IMR-90 (cell line): Measurements from ENCODE around the gene ILK. TPM values are rescaled to one million over a fixed set of nuclear protein-coding genes. Genes with fewer than 3 reads are reported as not detected.

Experiments
- ATAC-seq: fragments of 200-7000 bp; cut with Tn5 transposase; 2 replicates; pipeline ENCODE4 v1.9.1; 2020; ENCODE audit warnings: low read depth, mild to moderate bottlenecking, moderate library complexity
- BruUV-seq: library from RNA; stranded (reverse); fragments of 400-500 nt; replicated peaks from 2 replicates; lab custom pipeline; 2021; lab: Mats Ljungman, UMichigan
- CTCF ChIA-PET: fragments of 300-600 bp; formaldehyde crosslinking; extraction: SDS; loops from one replicate; lab custom pipeline; 2021; ENCODE audit warnings: antibody characterized with exemption; lab: Yijun Ruan, JAX
- POLR2A ChIA-PET: fragments of 300-600 bp; sonication (Branson Sonifier 250); formaldehyde crosslinking; loops from one replicate; lab custom pipeline; 2022; ENCODE audit warnings: antibody characterized with exemption; ENCODE audit not compliant: unreplicated experiment; lab: Charles Lee
- DNase-seq: peaks from one replicate; pipeline ENCODE4 v3.0.0; 2013
- H2AFZ ChIP-seq: replicated peaks from 2 replicates; pipeline ENCODE3; 2013; ENCODE audit warnings: low read length, mild to moderate bottlenecking; ENCODE audit not compliant: poor library complexity
- H2AK5ac ChIP-seq: 2 replicates; pipeline ENCODE4 v1.6.1; 2013; ENCODE audit warnings: low read depth, low read length, inconsistent platforms
- H2AK9ac ChIP-seq: replicated peaks from 2 replicates; pipeline ENCODE3; 2013; ENCODE audit warnings: mild to moderate bottlenecking, low read depth, low read length, moderate library complexity; ENCODE audit not compliant: poor library complexity
- H2BK120ac ChIP-seq: 2 replicates; pipeline ENCODE4 v1.6.1; 2013; ENCODE audit warnings: low read depth, low read length, inconsistent platforms
- H2BK15ac ChIP-seq: 3 replicates; pipeline ENCODE4 v1.6.1; 2013; ENCODE audit warnings: low read depth, low read length, inconsistent platforms
- H2BK20ac ChIP-seq: 2 replicates; pipeline ENCODE4 v1.6.1; 2013; ENCODE audit warnings: low read depth, mild to moderate bottlenecking, inconsistent platforms, low read length, moderate library complexity
- H2BK5ac ChIP-seq: 2 replicates; pipeline ENCODE4 v1.6.1; 2013; ENCODE audit warnings: mild to moderate bottlenecking, low read depth, low read length, inconsistent platforms; ENCODE audit not compliant: poor library complexity, severe bottlenecking
- H3K14ac ChIP-seq: replicated peaks from 2 replicates; pipeline ENCODE4 v1.6.1; 2013; ENCODE audit warnings: low read depth, low read length, inconsistent platforms
- H3K18ac ChIP-seq: 2 replicates; pipeline ENCODE4 v1.6.1; 2013; ENCODE audit warnings: low read depth, low read length, control low read depth
- H3K23ac ChIP-seq: 2 replicates; pipeline ENCODE4 v1.6.1; 2013; ENCODE audit warnings: low read depth, low read length, inconsistent platforms
- H3K27ac ChIP-seq: 2 replicates; pipeline ENCODE4 v1.5.1; 2013; ENCODE audit warnings: mild to moderate bottlenecking, control low read depth, low read length; ENCODE audit not compliant: insufficient read depth
- H3K27me3 ChIP-seq: 2 replicates; pipeline ENCODE4 v1.6.1; 2013; ENCODE audit warnings: low read length; ENCODE audit not compliant: control insufficient read depth, insufficient read depth
- H3K36me3 ChIP-seq: 2 replicates; pipeline ENCODE4 v1.6.1; 2013; ENCODE audit warnings: low read length, mixed read lengths; ENCODE audit not compliant: control insufficient read depth, insufficient read depth
- H3K4ac ChIP-seq: 2 replicates; pipeline ENCODE4 v1.6.1; 2013; ENCODE audit warnings: low read depth, low read length, inconsistent platforms
- H3K4me1 ChIP-seq: 2 replicates; pipeline ENCODE4 v1.6.1; 2013; ENCODE audit warnings: low read length, mixed read lengths; ENCODE audit not compliant: control insufficient read depth, insufficient read depth
- H3K4me2 ChIP-seq: 2 replicates; pipeline ENCODE4 v1.6.1; 2013; ENCODE audit warnings: low read depth, mild to moderate bottlenecking, control low read depth, low read length, moderate library complexity
- H3K4me3 ChIP-seq: 2 replicates; pipeline ENCODE4 v1.5.1; 2013; ENCODE audit warnings: low read depth, mild to moderate bottlenecking, control low read depth, low read length, moderate library complexity; ENCODE audit not compliant: insufficient read depth
- H3K56ac ChIP-seq: 2 replicates; pipeline ENCODE4 v1.6.1; 2013; ENCODE audit warnings: low read length, inconsistent platforms; ENCODE audit not compliant: insufficient read depth; ENCODE audit errors: extremely low read depth
- H3K79me1 ChIP-seq, 2 experiments: 2 replicates each; pipeline ENCODE4 v1.6.1; 2013; ENCODE audit warnings: low read length in 2 of 2, inconsistent platforms in 1 of 2, low read depth in 1 of 2
- H3K9ac ChIP-seq: 2 replicates; pipeline ENCODE4 v1.6.1; 2013; ENCODE audit warnings: low read depth, low read length, control low read depth
- H3K9me1 ChIP-seq: 2 replicates; pipeline ENCODE4 v1.6.1; 2013; ENCODE audit warnings: low read length, inconsistent platforms; ENCODE audit not compliant: insufficient read depth
- H3K9me3 ChIP-seq: 2 replicates; pipeline ENCODE4 v1.6.1; 2013; ENCODE audit warnings: low read length; ENCODE audit not compliant: control insufficient read depth, insufficient read depth
- H4K20me1 ChIP-seq: 2 replicates; pipeline ENCODE4 v1.6.1; 2013; ENCODE audit warnings: low read length, inconsistent platforms; ENCODE audit not compliant: insufficient read depth
- H4K5ac ChIP-seq: 2 replicates; pipeline ENCODE4 v1.6.1; 2013; ENCODE audit warnings: mild to moderate bottlenecking, low read depth, low read length, control low read depth
- H4K8ac ChIP-seq, 2 experiments: 2 replicates each; pipeline ENCODE4 v1.6.1; 2013; ENCODE audit warnings: low read depth in 2 of 2, low read length in 2 of 2, control low read depth in 1 of 2, inconsistent platforms in 1 of 2
- H4K91ac ChIP-seq: 2 replicates; pipeline ENCODE4 v1.6.1; 2013; ENCODE audit warnings: low read depth, low read length, inconsistent platforms; ENCODE audit not compliant: insufficient read depth
- CEBPB ChIP-seq: IDR thresholded peaks from 2 replicates; pipeline ENCODE4 v1.6.1; 2012; ENCODE audit warnings: low read depth, low read length, improper control_type of control experiment
- CTCF ChIP-seq: conservative IDR thresholded peaks from 2 replicates; pipeline ENCODE4 v1.5.1; 2012; ENCODE audit warnings: mild to moderate bottlenecking, low read depth, low read length, improper control_type of control experiment
- ELK1 ChIP-seq: fragments of 150-350 bp; IDR thresholded peaks from 2 replicates; pipeline ENCODE4 v1.6.1; 2016; ENCODE audit warnings: low read depth, mild to moderate bottlenecking, low read length, moderate library complexity, borderline replicate concordance
- MAZ ChIP-seq: IDR thresholded peaks from 2 replicates; pipeline ENCODE4 v1.6.1; 2012; ENCODE audit warnings: low read depth, mild to moderate bottlenecking, low read length, improper control_type of control experiment, moderate library complexity, borderline replicate concordance
- RFX5 ChIP-seq: IDR thresholded peaks from 2 replicates; pipeline ENCODE4 v1.8.0; 2012; ENCODE audit warnings: low read depth, mild to moderate bottlenecking, low read length, moderate library complexity
- USF2 ChIP-seq: fragments of 150-350 bp; IDR thresholded peaks from 2 replicates; pipeline ENCODE4 v1.6.1; 2017; ENCODE audit warnings: mild to moderate bottlenecking, antibody characterized with exemption, low read length, low read depth
- WGBS, 2 experiments: methylation state at CpG; one replicate each; pipeline versions ENCODE4 v1.1.5 to v1.1.7; 2013; ENCODE audit warnings: missing lambda C conversion rate in 2 of 2; ENCODE audit not compliant: insufficient read length in 1 of 2; ENCODE audit errors: extremely low coverage in 2 of 2; 5-methylcytosine and 5-hydroxymethylcytosine counted together
- dilution Hi-C: fragments of 300-500 bp; cut with HindIII; formaldehyde crosslinking; loops from one replicate; pipeline ENCODE4 v1.14.3; 2018; ENCODE audit warnings: low sequenced_read_pairs; ENCODE audit not compliant: unreplicated experiment
- in situ Hi-C: fragments of 300-500 bp; cut with MboI; formaldehyde crosslinking; loops from 3 replicates; pipeline ENCODE4 v1.14.3; 2019; ENCODE audit warnings: low sequenced_read_pairs, inconsistent platforms, mixed read lengths
- intact Hi-C: fragments of 100-400 bp; cut with micrococcal nuclease; formaldehyde crosslinking; loops from 2 replicates; pipeline ENCODE4 v1.10.0; 2022
- polyA plus RNA-seq, 3 experiments: library from polyadenylated mRNA; depleted of rRNA; stranded (reverse); fragments of >200 nt; gene quantifications; 2 replicates each; pipeline ENCODE4 v1.2.3, GENCODE V29; 2012; ENCODE audit warnings: low replicate concordance in 1 of 3
- total RNA-seq: library from RNA; depleted of rRNA; stranded (reverse); fragments of >200 nt; gene quantifications from 2 replicates; pipeline ENCODE4 v1.2.3, GENCODE V29; 2012

The ILK gene
- total and polyA plus RNA-seq, 2 of the 4 experiments (the other 2 are of a cell fraction) = 339 to 389 TPM

- Histone ChIP-seq H3K14ac (no peak overlapping the region), H2AFZ (no peak overlapping the region), H3K4me3 (no peak overlapping the region), H3K27ac (no peak overlapping the region), H3K4me2 (no peak overlapping the region), H2BK20ac (no peak overlapping the region), H3K23ac (no peak overlapping the region), H3K79me1 (peaks cover 0 to 3% of the 10 kb centered on the region in 2 experiments; a peak in 2 of 4 replicates), H3K27me3 (no peaks in the 10 kb centered on the region), H3K9me3 (no peaks in the 10 kb centered on the region), H4K8ac (no peak overlapping the region), H4K91ac (no peak overlapping the region), H3K4ac (no peak overlapping the region), H3K9me1 (0 out of 2 replicates have a peak, but pooled peaks cover 1% of the 10 kb centered on the region), H3K9ac (no peak overlapping the region), H2BK15ac (no peak overlapping the region), H3K18ac (no peak overlapping the region), H4K20me1 (no peaks in the 10 kb centered on the region), H3K56ac (no peak overlapping the region), H2BK120ac (no peak overlapping the region), H2BK5ac (no peak overlapping the region), H2AK9ac (no peak overlapping the region), H3K4me1 (peaks cover 7% of the 10 kb centered on the region), H3K36me3 (no peaks in the 10 kb centered on the region; the same call in 1 of the 2 replicates), H4K5ac (no peak overlapping the region), H2AK5ac (no peak overlapping the region)
- DNase-seq = no peak
- CTCF ChIA-PET = interaction anchor here (0.5 to 0.7 kb wide), 2 partner anchors 44 kb away, joined by 3 read pairs; no protein-coding TSS in a partner anchor
- ATAC-seq = no peak
- 79% methylated on average over 2 of the region's 6 CpGs; no CpG with 5 or more reads in 1 of the 2 experiments for WGBS, 2 experiments
- POLR2A ChIA-PET = interaction anchor here (0.6 kb wide), 1 partner anchor 29 kb away, joined by 3 read pairs; no protein-coding TSS in a partner anchor
- TF ChIP-seq MAZ = no peak
- TF ChIP-seq CEBPB = no peak
- no peak for TF ChIP-seq RFX5
- no peak for TF ChIP-seq USF2
- no peak for TF ChIP-seq CTCF
- TF ChIP-seq ELK1 = no peak
- intact Hi-C loops = no loop called here
- no TSS peak for BruUV-seq
- dilution Hi-C loops = no loop called here
- in situ Hi-C loops = no loop called here
Measured at GRCh38 chr11:6574816-6575715, 28.5 kb upstream of the ILK start.
